HFFc6 (cell line): ENCODE measurements around the gene RAPH1. TPM values are rescaled to one million over a fixed set of nuclear protein-coding genes. Genes with fewer than 3 reads are reported as not detected.
A peak's percentile ranks its signal among the peaks of the same experiment; 100 is the strongest.
"Not testable (repeated sequence)": the region's sequence is repeated elsewhere in the genome, so short reads cannot be mapped to it uniquely, and the experiment has no call there.

Experiments used
- DNase-seq: peaks from one replicate; pipeline ENCODE4 v3.0.0-alpha.2; 2018
- H3K27ac Mint-ChIP-seq: 2 replicates; pipeline ENCODE4 v1.8.0; 2020; ENCODE audit warnings: mild to moderate bottlenecking, mixed read lengths
- H3K27me3 Mint-ChIP-seq: 2 replicates; pipeline ENCODE4 v1.8.0; 2021; ENCODE audit warnings: mild to moderate bottlenecking, moderate library complexity, mixed read lengths; ENCODE audit not compliant: insufficient read depth
- H3K36me3 Mint-ChIP-seq: 2 replicates; pipeline ENCODE4 v1.8.0; 2021; ENCODE audit warnings: low read depth, mixed read lengths
- H3K4me1 Mint-ChIP-seq: 2 replicates; pipeline ENCODE4 v1.8.0; 2020; ENCODE audit warnings: low read depth, mixed read lengths
- H3K4me3 Mint-ChIP-seq: 2 replicates; pipeline ENCODE4 v1.8.0; 2020; ENCODE audit warnings: mild to moderate bottlenecking, moderate library complexity, mixed read lengths
- H3K9me3 Mint-ChIP-seq: 2 replicates; pipeline ENCODE4 v1.8.0; 2020; ENCODE audit warnings: mild to moderate bottlenecking, mixed read lengths
- total RNA-seq, 6 experiments: library from RNA; stranded (reverse); fragmentation: NEBNext Ultra II Directional; extraction: Animal tissue kit (Norgen Biotek cat#: 25700); gene quantifications; 2 replicates in 1 of 6; 3 replicates in 5 of 6; pipeline ENCODE4 v1.2.3, GENCODE V29; 2021
- TF ChIP-seq, protein P1 (sequence below): fragments of 200-600 bp; sonication (generic); IDR thresholded peaks from 2 replicates; pipeline ENCODE4 v1.5.0; 2021; ENCODE audit warnings: antibody characterized with exemption, mild to moderate bottlenecking

The RAPH1 gene
- total RNA-seq, 6 experiments from 2014 or later, result 40.9 to 49.5 (median 46.9) TPM

DNA sequence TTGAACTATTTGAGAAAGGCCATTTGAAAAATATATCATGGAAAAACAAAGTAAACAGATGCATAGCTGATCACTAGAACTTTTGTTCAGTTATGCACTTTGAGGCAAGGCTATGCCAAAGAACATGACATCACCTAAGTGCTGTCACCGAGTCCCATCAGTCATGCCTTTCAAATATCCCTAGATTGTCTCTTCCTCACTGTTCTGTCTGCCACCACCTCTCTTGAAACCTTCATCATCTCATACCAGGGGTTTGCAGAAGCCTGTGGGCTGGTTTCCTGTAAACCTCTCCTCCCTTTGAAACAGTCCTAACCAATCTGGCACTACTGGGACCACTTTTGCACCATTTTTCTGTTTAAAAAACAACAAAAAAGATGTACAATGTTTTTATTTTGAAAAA is 12.3 kb upstream of the RAPH1 start:
- Mint-ChIP-seq H3K4me3 (no peak overlapping the region), H3K27ac (no peak overlapping the region), H3K9me3 (no peaks in the 10 kb centered on the region), H3K36me3 (no peaks in the 10 kb centered on the region), H3K4me1 (peaks cover 6% of the 10 kb centered on the region), H3K27me3 (no peaks in the 10 kb centered on the region; the same call in 1 of the 2 replicates)
- DNase-seq, result no peak
- TF ChIP-seq, protein P1, sequence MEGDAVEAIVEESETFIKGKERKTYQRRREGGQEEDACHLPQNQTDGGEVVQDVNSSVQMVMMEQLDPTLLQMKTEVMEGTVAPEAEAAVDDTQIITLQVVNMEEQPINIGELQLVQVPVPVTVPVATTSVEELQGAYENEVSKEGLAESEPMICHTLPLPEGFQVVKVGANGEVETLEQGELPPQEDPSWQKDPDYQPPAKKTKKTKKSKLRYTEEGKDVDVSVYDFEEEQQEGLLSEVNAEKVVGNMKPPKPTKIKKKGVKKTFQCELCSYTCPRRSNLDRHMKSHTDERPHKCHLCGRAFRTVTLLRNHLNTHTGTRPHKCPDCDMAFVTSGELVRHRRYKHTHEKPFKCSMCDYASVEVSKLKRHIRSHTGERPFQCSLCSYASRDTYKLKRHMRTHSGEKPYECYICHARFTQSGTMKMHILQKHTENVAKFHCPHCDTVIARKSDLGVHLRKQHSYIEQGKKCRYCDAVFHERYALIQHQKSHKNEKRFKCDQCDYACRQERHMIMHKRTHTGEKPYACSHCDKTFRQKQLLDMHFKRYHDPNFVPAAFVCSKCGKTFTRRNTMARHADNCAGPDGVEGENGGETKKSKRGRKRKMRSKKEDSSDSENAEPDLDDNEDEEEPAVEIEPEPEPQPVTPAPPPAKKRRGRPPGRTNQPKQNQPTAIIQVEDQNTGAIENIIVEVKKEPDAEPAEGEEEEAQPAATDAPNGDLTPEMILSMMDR, result no peak

DNA sequence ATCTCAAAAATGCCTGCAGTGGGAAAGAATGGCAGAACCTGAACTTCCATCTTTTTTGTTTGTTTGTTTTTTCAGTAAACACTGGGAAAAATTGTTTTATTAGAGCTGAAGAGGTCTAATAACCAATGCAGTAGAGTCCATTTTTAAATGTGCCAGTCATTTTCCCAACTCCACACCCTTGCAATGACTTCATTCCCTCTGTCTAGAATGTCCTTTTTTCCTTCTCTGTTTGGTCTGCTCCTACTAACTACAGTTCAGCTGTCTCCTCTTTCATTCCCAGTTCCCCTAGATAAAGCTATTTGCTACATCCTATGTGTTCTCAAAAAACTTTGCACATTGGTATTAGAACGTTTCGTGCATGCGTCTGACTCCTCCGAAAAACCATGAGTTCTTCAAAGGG is 9.3 kb upstream of the RAPH1 start:
- no peak overlapping the region for H3K4me3 Mint-ChIP-seq
- no peaks in the 10 kb centered on the region for H3K36me3 Mint-ChIP-seq
- no peak overlapping the region for H3K27ac Mint-ChIP-seq
- DNase-seq, result no peak
- peaks cover 2% of the 10 kb centered on the region for H3K4me1 Mint-ChIP-seq
- H3K27me3 Mint-ChIP-seq, result no peaks in the 10 kb centered on the region; the same call in 1 of the 2 replicates
- no peaks in the 10 kb centered on the region for H3K9me3 Mint-ChIP-seq
- TF ChIP-seq, protein P1, result no peak

DNA sequence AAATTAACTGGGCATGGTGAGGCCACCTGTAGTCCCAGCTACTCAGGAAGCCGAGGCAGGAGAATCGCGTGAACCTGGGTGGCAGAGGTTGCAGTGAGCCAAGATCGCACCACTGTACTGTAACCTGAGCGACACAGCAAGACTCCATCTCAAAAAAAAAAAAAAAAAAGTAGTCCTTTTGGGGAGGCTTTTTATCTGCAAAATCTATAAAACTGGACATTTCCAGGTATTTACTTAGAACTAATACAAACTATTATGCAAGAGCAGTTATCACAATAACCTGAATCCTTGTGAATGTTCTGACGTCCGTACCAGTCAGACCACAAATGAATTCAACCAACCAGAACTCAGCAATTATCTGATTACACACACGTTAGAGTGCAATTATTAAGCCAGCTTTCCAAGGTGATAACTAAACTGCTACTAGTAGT is 8.8 kb upstream of the RAPH1 start:
- Mint-ChIP-seq H3K27ac (no peak overlapping the region), H3K4me3 (no peak overlapping the region), H3K36me3 (no peaks in the 10 kb centered on the region), H3K4me1 (no peaks in the 10 kb centered on the region), H3K27me3 (no peaks in the 10 kb centered on the region; the same call in 1 of the 2 replicates), H3K9me3 (no peaks in the 10 kb centered on the region)
- no peak for DNase-seq
- TF ChIP-seq, protein P1, result no peak

DNA sequence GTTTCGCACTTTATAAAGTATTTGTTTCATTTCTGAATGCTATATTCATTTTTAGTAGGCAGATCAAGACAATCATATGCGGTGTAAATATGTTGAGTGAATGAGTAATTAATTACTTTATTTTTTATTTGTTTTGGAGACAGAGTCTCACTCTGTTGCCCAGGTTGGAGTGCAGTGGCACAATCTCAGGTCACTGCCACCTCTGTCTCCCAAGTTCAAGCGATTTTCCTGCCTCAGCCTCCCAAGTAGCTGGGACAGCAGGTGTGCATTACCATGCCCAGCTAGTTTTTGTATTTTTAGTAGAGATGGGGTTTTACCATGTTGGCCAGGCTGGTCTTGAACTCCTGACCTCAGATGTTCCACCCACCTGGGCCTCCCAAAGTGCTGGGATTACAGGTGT is 5.5 kb upstream of the RAPH1 start:
- H3K4me1 Mint-ChIP-seq, result peaks cover 11% of the 10 kb centered on the region
- not testable (repeated sequence) for H3K36me3 Mint-ChIP-seq, H3K27ac Mint-ChIP-seq, H3K27me3 Mint-ChIP-seq, H3K4me3 Mint-ChIP-seq, DNase-seq, H3K9me3 Mint-ChIP-seq

DNA sequence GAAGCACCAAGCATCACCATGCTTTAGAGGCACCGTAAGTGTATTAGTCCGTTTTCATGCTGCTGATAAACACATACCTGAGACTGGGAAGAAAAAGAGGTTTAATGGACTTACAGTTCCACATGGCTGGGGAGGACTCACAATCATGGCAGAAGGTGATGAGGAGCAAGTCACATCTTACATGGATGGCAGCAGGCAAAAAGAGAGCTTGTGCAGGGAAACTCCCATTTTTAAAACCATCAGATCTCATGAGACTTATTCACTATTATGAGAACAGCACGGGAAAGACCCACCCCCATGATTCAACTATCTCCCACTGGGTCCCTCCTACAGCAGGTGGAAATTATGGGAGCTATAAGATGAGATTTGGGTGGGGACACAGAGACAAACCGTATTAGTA is 3.1 kb upstream of the RAPH1 start:
- not testable (repeated sequence) for H3K9me3 Mint-ChIP-seq, H3K36me3 Mint-ChIP-seq, H3K4me3 Mint-ChIP-seq, H3K27me3 Mint-ChIP-seq, H3K27ac Mint-ChIP-seq, DNase-seq
- peaks cover 21% of the 10 kb centered on the region for H3K4me1 Mint-ChIP-seq

DNA sequence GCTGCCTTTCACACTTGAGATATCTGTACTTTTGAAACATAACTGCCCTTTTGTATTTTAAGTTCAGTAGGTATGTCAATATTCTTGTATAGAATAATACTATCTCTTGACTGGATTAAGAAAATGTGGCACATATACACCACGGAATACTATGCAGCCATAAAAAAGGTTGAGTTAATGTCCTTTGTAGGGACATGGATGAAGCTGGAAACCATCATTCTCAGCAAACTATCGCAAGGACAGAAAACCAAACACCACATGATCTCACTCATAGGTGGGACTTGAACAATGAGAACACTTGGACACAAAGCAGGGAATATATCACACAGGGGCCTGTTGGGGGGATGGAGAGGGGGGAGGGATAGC is 1.5 kb upstream of the RAPH1 start:
- H3K27me3 Mint-ChIP-seq, DNase-seq, H3K9me3 Mint-ChIP-seq: not testable (repeated sequence)
- peak overlapping the region; percentile 95 for H3K27ac Mint-ChIP-seq
- H3K4me1 Mint-ChIP-seq, result peaks cover 38% of the 10 kb centered on the region
- H3K4me3 Mint-ChIP-seq, result peak overlapping the region; percentile 89; the same call in 1 of the 2 replicates
- H3K36me3 Mint-ChIP-seq, result peaks cover 11% of the 10 kb centered on the region

DNA sequence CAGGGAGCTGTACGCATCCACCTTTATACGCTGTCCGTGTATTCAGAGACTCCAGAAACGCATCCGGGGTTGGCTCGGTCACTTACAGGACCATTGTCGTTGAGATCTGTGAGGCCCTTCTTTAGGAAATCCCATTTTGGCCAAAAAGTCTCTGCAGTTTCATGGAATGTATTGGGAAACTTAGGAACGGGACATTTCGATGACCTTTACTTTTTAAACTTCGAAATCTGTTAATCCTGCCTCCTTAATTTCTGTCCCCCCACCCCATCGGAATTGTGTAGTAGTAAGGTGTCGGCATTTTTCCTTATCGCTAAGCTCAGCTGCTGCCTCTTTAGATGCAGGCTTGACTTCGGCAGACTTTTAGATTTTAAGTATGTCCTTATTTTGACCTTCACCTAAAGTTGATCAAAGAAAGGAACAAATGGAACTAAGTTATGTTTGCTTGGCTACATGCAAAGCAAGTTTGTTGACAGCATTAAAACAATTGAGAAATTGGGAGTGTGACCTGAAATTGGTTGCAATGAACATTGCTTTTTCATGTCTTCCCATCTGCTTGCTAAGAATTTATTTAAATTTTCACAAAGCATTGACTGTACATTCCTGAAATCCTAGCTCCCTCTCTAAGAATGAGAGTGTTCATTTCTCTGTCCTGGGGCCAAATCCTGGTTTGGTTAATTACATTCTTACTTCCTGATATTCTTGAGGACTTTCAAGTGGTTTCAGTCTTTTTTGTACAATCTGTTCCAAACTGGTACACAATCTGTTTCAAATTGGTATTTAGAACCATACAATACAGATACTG is 884 bp upstream of the RAPH1 start:
- peak; percentile 53 for DNase-seq

More for the DNA sequence above, 884 bp upstream of the RAPH1 start:
- peak overlapping the region; percentile 95 for H3K27ac Mint-ChIP-seq
- H3K36me3 Mint-ChIP-seq, result peaks cover 17% of the 10 kb centered on the region
- peak overlapping the region; percentile 89 for H3K4me3 Mint-ChIP-seq
- H3K27me3 Mint-ChIP-seq, result peaks cover 2% of the 10 kb centered on the region
- TF ChIP-seq, protein P1, result no peak
- no peaks in the 10 kb centered on the region for H3K9me3 Mint-ChIP-seq
- peaks cover 44% of the 10 kb centered on the region for H3K4me1 Mint-ChIP-seq
